ENCODE data around the gene TNKS1BP1.

Gene TNKS1BP1

DNA sequence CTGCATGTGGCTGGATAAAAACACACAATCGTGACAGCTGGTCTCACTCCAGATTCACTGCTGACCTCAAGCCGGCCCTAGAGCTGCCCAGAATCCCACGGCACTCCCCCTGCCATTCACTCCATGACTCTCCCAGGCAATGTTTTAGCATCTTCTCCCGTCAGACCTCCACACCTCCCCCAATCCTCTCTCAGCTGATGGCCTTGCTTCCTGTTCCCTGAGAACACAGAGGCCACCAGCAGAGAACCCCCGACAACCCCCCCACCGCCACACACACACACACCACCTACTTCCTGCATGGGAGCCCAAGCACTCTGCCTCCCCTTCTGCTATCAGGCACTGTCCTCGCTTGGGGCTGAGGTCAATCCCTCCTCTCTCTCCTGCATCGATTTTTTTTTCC is 9.3 kb downstream of the TNKS1BP1 start:
- Histone ChIP-seq H3K9ac (ENCODE audit: low read depth, low read length) (no peak overlapping the region), H3K27ac (ENCODE audit: low read length) (no peak overlapping the region), H3K27me3 (ENCODE audit: insufficient read depth, low read length, poor library complexity) (no peaks in the 10 kb centered on the region), H3K4me2 (ENCODE audit: insufficient read depth, low read length) (no peak overlapping the region), H3K9me3 (ENCODE audit: insufficient read depth, low read length, severe bottlenecking) (no peaks in the 10 kb centered on the region), H3K79me2 (ENCODE audit: insufficient read depth, low read length) (no peaks in the 10 kb centered on the region), H4K20me1 (ENCODE audit: insufficient read depth, low read length) (peaks cover 6% of the 10 kb centered on the region), H3K4me3 (ENCODE audit: low read depth in 1 of 2, low read length in 2 of 2) (no peak overlapping the region), H3K4me1 (ENCODE audit: insufficient read depth, low read length) (peaks cover 17% of the 10 kb centered on the region), H3K36me3 (ENCODE audit: insufficient read depth, low read length) (peaks cover 58% of the 10 kb centered on the region), H2AFZ (ENCODE audit: low read depth, low read length) (no peak overlapping the region)
- peak; percentile 56 for DNase-seq
- no peak for ATAC-seq (ENCODE audit: insufficient read depth, low read depth)
- TF ChIP-seq CTCF (IDR thresholded peaks at IDR 0.05; ENCODE audit: borderline replicate concordance, extremely low read depth, low read length, poor library complexity, severe bottlenecking) = no peak
- TF ChIP-seq EZH2 (IDR thresholded peaks at IDR 0.05; ENCODE audit: borderline replicate concordance, low read depth, low read length, severe bottlenecking) = no peak

GRCh38 chr11:57314221-57314973 is 10.4 kb downstream of the TNKS1BP1 start:
- DNase-seq (no peak), ATAC-seq (ENCODE audit: insufficient read depth, low read depth) (no peak)
- no peaks in the 10 kb centered on the region for H3K79me2 ChIP-seq (ENCODE audit: insufficient read depth, low read length)
- H3K9ac ChIP-seq (ENCODE audit: low read depth, low read length) = no peak overlapping the region
- H3K27ac ChIP-seq (ENCODE audit: low read length) = no peak overlapping the region
- H2AFZ ChIP-seq (ENCODE audit: low read depth, low read length) = no peak overlapping the region
- H4K20me1 ChIP-seq (ENCODE audit: insufficient read depth, low read length) = peaks cover 4% of the 10 kb centered on the region
- H3K4me2 ChIP-seq (ENCODE audit: insufficient read depth, low read length) = no peak overlapping the region
- TF ChIP-seq EZH2 (IDR thresholded peaks at IDR 0.05; ENCODE audit: borderline replicate concordance, low read depth, low read length, severe bottlenecking) (no peak), CTCF (IDR thresholded peaks at IDR 0.05; ENCODE audit: borderline replicate concordance, extremely low read depth, low read length, poor library complexity, severe bottlenecking) (no peak)
- H3K36me3 ChIP-seq (ENCODE audit: insufficient read depth, low read length) = peaks cover 60% of the 10 kb centered on the region
- no peak overlapping the region for H3K4me3 ChIP-seq (ENCODE audit: low read depth in 1 of 2, low read length in 2 of 2)
- peaks cover 17% of the 10 kb centered on the region for H3K4me1 ChIP-seq (ENCODE audit: insufficient read depth, low read length)
- H3K9me3 ChIP-seq (ENCODE audit: insufficient read depth, low read length, severe bottlenecking) = no peaks in the 10 kb centered on the region
- no peaks in the 10 kb centered on the region for H3K27me3 ChIP-seq (ENCODE audit: insufficient read depth, low read length, poor library complexity)

DNA sequence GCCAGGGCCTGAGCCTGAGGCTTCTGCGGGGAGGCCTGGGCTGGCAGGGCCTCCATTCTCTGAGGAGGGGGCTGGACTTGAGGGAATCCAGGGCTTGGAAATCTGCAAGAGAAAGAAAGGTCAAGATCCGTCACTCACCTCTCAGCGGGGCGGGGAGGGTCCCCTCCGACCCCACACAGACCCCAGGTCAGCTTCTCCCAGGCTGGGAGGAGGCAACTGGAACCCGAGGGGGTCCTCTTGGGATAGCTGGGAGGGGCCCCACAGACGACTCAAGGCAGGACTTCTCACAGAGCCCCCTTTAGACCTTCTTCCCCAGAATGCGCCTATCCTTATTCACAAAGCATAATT is 11.0 kb downstream of the TNKS1BP1 start:
- Histone ChIP-seq H2AFZ (ENCODE audit: low read depth, low read length) (no peak overlapping the region), H3K27ac (ENCODE audit: low read length) (no peak overlapping the region), H3K79me2 (ENCODE audit: insufficient read depth, low read length) (no peaks in the 10 kb centered on the region), H4K20me1 (ENCODE audit: insufficient read depth, low read length) (peaks cover 4% of the 10 kb centered on the region), H3K36me3 (ENCODE audit: insufficient read depth, low read length) (peaks cover 64% of the 10 kb centered on the region), H3K4me3 (ENCODE audit: low read depth in 1 of 2, low read length in 2 of 2) (no peak overlapping the region), H3K9me3 (ENCODE audit: insufficient read depth, low read length, severe bottlenecking) (no peaks in the 10 kb centered on the region), H3K4me2 (ENCODE audit: insufficient read depth, low read length) (no peak overlapping the region), H3K4me1 (ENCODE audit: insufficient read depth, low read length) (peaks cover 17% of the 10 kb centered on the region), H3K27me3 (ENCODE audit: insufficient read depth, low read length, poor library complexity) (no peaks in the 10 kb centered on the region), H3K9ac (ENCODE audit: low read depth, low read length) (no peak overlapping the region)
- ATAC-seq (ENCODE audit: insufficient read depth, low read depth) = no peak
- TF ChIP-seq EZH2 (IDR thresholded peaks at IDR 0.05; ENCODE audit: borderline replicate concordance, low read depth, low read length, severe bottlenecking) = no peak
- no peak for TF ChIP-seq CTCF (IDR thresholded peaks at IDR 0.05; ENCODE audit: borderline replicate concordance, extremely low read depth, low read length, poor library complexity, severe bottlenecking)
- DNase-seq = no peak

Data from DND-41 (cell line).